Measurements from ENCODE around the gene ABCB9. TPM values are rescaled to one million over a fixed set of nuclear protein-coding genes. Genes with fewer than 3 reads are reported as not detected.
A peak's percentile ranks its signal among the peaks of the same experiment; 100 is the strongest.

Gene ABCB9
- total RNA-seq, 2 donors from 2014 or later = 5.7 to 5.8 TPM

- intact Hi-C loops (cut with DNase I) = no loop called here
- ATAC-seq (no peak), DNase-seq (no peak)
Observed at GRCh38 chr12:122891661-122892525, 74.4 kb downstream of the ABCB9 start.

- intact Hi-C loops (cut with DNase I) = no loop called here
- DNase-seq (no peak), ATAC-seq (no peak)
Observed at GRCh38 chr12:122889761-122890520, 76.3 kb downstream of the ABCB9 start.

GRCh38 chr12:122888232-122888752 is 78.0 kb downstream of the ABCB9 start:
- DNase-seq = peak; percentile 45
- peak; percentile 63 to 85 for ATAC-seq
- intact Hi-C loops (cut with DNase I) = no loop called here

- no peak for DNase-seq
- intact Hi-C loops (cut with DNase I) = no loop called here
- no peak for ATAC-seq
Observed at GRCh38 chr12:122887819-122888212, 78.4 kb downstream of the ABCB9 start.

GRCh38 chr12:122886851-122887818 is 79.1 kb downstream of the ABCB9 start:
- ATAC-seq = peak in 1 of 2 donors; percentile 52
- intact Hi-C loops (cut with DNase I) = no loop called here
- no peak for DNase-seq

- DNase-seq (no peak), ATAC-seq (no peak)
- intact Hi-C loops (cut with DNase I) = no loop called here
Observed at GRCh38 chr12:122886161-122886560, 80.1 kb downstream of the ABCB9 start.

GRCh38 chr12:122884860-122885259 is 81.4 kb downstream of the ABCB9 start:
- intact Hi-C loops (cut with DNase I) = no loop called here
- ATAC-seq = no peak
- DNase-seq = no peak

GRCh38 chr12:122884091-122884826 is 82.0 kb downstream of the ABCB9 start:
- ATAC-seq (no peak), DNase-seq (no peak)
- intact Hi-C loops (cut with DNase I) = no loop called here

GRCh38 chr12:122882908-122883558 is 83.2 kb downstream of the ABCB9 start:
- intact Hi-C loops (cut with DNase I) = no loop called here
- ATAC-seq (no peak), DNase-seq (no peak)

GRCh38 chr12:122880668-122881067 is 85.6 kb downstream of the ABCB9 start:
- intact Hi-C loops (cut with DNase I) = no loop called here
- peak; percentile 53 to 93 for ATAC-seq
- DNase-seq = no peak

GRCh38 chr12:122880155-122880667 is 86.1 kb downstream of the ABCB9 start:
- intact Hi-C loops (cut with DNase I) = no loop called here
- DNase-seq = no peak
- peak; percentile 14 to 63 for ATAC-seq

Small RNA genes within 50 kb of the gene (microRNA-seq; reads per million reads assigned to microRNA genes)
- gene MIR4304 = 0 reads per million in 2 donors

Other genes starting within 250 kb of the ABCB9 start
- gene HCAR3, start 249.7 kb downstream of the ABCB9 start, total RNA-seq = 1 to 10 TPM in 1 of 2 donors, under 1 TPM in 1; 0.29 to 1.4 TPM
- gene HCAR1, start 235.6 kb downstream of the ABCB9 start, total RNA-seq = 1 to 10 TPM in 1 of 2 donors, under 1 TPM in 1; 0.50 to 1.4 TPM
- 10 to 100 TPM; 22.9 to 26.5 TPM for gene DENR, start 213.6 kb downstream of the ABCB9 start, total RNA-seq
- gene CCDC62, start 191.9 kb downstream of the ABCB9 start, total RNA-seq = under 1 TPM; 0.74 to 0.81 TPM
- gene HIP1R, start 131.0 kb downstream of the ABCB9 start, total RNA-seq = 10 to 100 TPM; 24.9 to 38.9 TPM
- gene VPS37B, start 70.3 kb downstream of the ABCB9 start, total RNA-seq = 10 to 100 TPM; 20.5 to 22.7 TPM
- gene OGFOD2, start 8.8 kb upstream of the ABCB9 start, total RNA-seq = 10 to 100 TPM; 10.5 to 14.1 TPM
- gene ARL6IP4, start 14.2 kb upstream of the ABCB9 start, total RNA-seq = 100 to 1,000 TPM; 159 to 176 TPM
- 10 to 100 TPM; 13.1 to 22.2 TPM for gene PITPNM2, start 184.6 kb upstream of the ABCB9 start, total RNA-seq